ENCODE results near the gene CCDC87. TPM values are rescaled to one million over a fixed set of nuclear protein-coding genes. Genes with fewer than 3 reads are reported as not detected.

The CCDC87 gene
- total and polyA plus RNA-seq, 4 donors = 0.12 to 0.67 (median 0.22) TPM

DNA sequence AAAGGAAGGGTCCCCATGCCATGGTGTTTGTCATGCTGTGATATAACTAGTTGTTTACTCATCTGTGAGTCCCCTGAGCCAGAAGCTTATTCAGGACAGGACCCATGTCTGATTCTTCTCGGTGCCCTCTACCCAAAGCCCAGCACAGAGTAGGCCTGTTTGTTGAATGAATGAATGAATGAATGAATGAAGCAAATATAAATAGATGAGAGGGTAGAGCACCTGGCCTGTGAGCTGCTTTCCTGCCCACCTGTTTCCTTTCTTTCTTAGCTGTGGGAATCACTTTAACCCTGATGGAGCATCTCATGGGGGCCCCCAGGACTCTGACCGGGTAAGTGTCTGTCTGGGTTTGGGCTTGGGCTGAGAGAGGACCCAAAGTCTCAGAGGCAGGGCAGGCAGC is 7.4 kb upstream of the CCDC87 start:
- Histone ChIP-seq H3K9me3 (ENCODE audit: control insufficient read depth in 4 of 4, insufficient read depth in 3 of 4, low read length in 3 of 4) (peaks cover 0 to 2% (median 0%) of the 10 kb centered on the region in 4 donors), H3K27me3 (ENCODE audit: control insufficient read depth in 3 of 3, insufficient read depth in 3 of 3, low read length in 2 of 3) (no peaks in the 10 kb centered on the region), H3K27ac (ENCODE audit: low read depth in 1 of 2, low read length in 1 of 2) (no peak overlapping the region), H3K4me3 (no peak overlapping the region), H3K4me1 (ENCODE audit: control insufficient read depth in 5 of 5, insufficient read depth in 5 of 5, low read length in 5 of 5) (peaks cover 0 to 9% (median 8%) of the 10 kb centered on the region in 5 donors), H3K36me3 (ENCODE audit: control insufficient read depth in 4 of 4, insufficient read depth in 4 of 4, low read length in 4 of 4) (peaks cover 3 to 36% (median 32%) of the 10 kb centered on the region in 4 donors), H3K9ac (ENCODE audit: insufficient read depth in 1 of 2, low read length in 2 of 2) (no peak overlapping the region)
- 69 to 92% methylated on average over 2 of the region's 2 CpGs for WGBS, 2 donors
- DNase-seq (no peak), ATAC-seq (ENCODE audit: insufficient read depth, low FRiP score) (no peak)
- TF ChIP-seq, protein P1, sequence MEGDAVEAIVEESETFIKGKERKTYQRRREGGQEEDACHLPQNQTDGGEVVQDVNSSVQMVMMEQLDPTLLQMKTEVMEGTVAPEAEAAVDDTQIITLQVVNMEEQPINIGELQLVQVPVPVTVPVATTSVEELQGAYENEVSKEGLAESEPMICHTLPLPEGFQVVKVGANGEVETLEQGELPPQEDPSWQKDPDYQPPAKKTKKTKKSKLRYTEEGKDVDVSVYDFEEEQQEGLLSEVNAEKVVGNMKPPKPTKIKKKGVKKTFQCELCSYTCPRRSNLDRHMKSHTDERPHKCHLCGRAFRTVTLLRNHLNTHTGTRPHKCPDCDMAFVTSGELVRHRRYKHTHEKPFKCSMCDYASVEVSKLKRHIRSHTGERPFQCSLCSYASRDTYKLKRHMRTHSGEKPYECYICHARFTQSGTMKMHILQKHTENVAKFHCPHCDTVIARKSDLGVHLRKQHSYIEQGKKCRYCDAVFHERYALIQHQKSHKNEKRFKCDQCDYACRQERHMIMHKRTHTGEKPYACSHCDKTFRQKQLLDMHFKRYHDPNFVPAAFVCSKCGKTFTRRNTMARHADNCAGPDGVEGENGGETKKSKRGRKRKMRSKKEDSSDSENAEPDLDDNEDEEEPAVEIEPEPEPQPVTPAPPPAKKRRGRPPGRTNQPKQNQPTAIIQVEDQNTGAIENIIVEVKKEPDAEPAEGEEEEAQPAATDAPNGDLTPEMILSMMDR (IDR thresholded peaks at IDR 0.05; ENCODE audit: control extremely low read depth, extremely low read depth) = no peak

DNA sequence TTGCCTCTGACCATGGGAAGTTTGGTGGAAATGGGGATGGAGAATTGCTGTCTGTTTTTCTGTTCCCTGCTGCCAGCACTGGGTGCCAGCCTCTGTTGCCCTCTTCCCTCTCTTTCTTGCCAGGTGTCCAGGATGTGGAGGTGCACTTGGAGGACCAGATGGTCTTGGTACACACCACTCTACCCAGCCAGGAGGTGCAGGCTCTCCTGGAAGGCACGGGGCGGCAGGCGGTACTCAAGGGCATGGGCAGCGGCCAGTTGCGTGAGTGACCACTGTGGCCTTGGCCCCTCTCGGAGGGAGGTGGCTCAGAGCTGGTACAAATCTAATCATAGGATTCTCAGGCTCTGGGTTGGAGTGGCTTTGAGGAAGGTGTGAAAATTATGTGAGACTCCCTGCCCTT is 6.1 kb upstream of the CCDC87 start:
- WGBS, 2 donors = 95 to 97% methylated on average over 6 of the region's 6 CpGs
- H3K27ac ChIP-seq (ENCODE audit: low read depth in 1 of 2, low read length in 1 of 2) = no peak overlapping the region
- no peak overlapping the region for H3K4me3 ChIP-seq
- DNase-seq (no peak), ATAC-seq (ENCODE audit: insufficient read depth, low FRiP score) (no peak)
- TF ChIP-seq, protein P1 (IDR thresholded peaks at IDR 0.05; ENCODE audit: control extremely low read depth, extremely low read depth) = no peak
- peaks cover 3 to 29% (median 25%) of the 10 kb centered on the region in 4 donors for H3K36me3 ChIP-seq (ENCODE audit: control insufficient read depth in 4 of 4, insufficient read depth in 4 of 4, low read length in 4 of 4)
- no peaks in the 10 kb centered on the region for H3K27me3 ChIP-seq (ENCODE audit: control insufficient read depth in 3 of 3, insufficient read depth in 3 of 3, low read length in 2 of 3)
- no peak overlapping the region for H3K9ac ChIP-seq (ENCODE audit: insufficient read depth in 1 of 2, low read length in 2 of 2)
- peaks cover 0 to 2% (median 0%) of the 10 kb centered on the region in 4 donors for H3K9me3 ChIP-seq (ENCODE audit: control insufficient read depth in 4 of 4, insufficient read depth in 3 of 4, low read length in 3 of 4)
- H3K4me1 ChIP-seq (ENCODE audit: control insufficient read depth in 5 of 5, insufficient read depth in 5 of 5, low read length in 5 of 5) = peaks cover 0 to 17% (median 10%) of the 10 kb centered on the region in 5 donors

DNA sequence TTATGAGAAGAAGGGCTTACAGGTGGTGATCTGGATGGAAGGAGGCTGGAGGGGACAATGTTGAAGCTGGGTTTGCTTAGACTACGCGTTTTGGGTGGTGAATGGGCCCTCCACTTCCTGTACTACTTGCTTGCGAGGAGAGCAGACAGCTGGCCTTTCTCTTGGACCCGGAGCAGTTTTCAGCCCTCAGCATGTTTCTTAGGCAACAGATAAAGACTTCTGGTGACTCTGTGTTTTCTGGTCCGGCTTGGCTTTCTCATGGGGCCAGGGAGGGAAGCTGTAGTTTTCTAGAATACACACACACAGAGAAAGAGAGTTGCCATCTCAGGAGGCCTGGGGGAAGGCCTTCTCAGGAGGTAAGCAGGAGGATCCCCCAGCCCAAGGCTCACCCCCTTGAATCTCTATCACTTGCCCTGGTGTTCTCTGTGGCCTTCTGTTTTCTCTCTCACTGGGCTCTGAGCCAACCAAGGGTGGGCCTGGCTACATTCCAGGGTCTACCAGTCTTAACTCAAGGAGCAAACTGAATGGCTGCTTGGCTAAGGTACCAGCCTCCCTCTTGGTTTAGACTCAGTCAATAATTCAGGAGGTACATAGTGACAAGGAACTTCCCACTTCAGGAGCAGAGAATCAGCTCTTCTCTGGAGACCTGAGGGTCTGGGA is 2.5 kb upstream of the CCDC87 start:
- Histone ChIP-seq H3K36me3 (ENCODE audit: control insufficient read depth in 4 of 4, insufficient read depth in 4 of 4, low read length in 4 of 4) (peaks cover 3 to 17% (median 11%) of the 10 kb centered on the region in 4 donors), H3K9me3 (ENCODE audit: control insufficient read depth in 4 of 4, insufficient read depth in 3 of 4, low read length in 3 of 4) (no peaks in the 10 kb centered on the region), H3K4me3 (no peak overlapping the region), H3K27me3 (ENCODE audit: control insufficient read depth in 3 of 3, insufficient read depth in 3 of 3, low read length in 2 of 3) (no peaks in the 10 kb centered on the region), H3K9ac (ENCODE audit: insufficient read depth in 1 of 2, low read length in 2 of 2) (peak overlapping the region; percentile 57 to 94), H3K4me1 (ENCODE audit: control insufficient read depth in 5 of 5, insufficient read depth in 5 of 5, low read length in 5 of 5) (peaks cover 0 to 30% (median 15%) of the 10 kb centered on the region in 5 donors), H3K27ac (ENCODE audit: low read depth in 1 of 2, low read length in 1 of 2) (peak overlapping the region; percentile 8 to 22)
- TF ChIP-seq, protein P1 (IDR thresholded peaks at IDR 0.05; ENCODE audit: control extremely low read depth, extremely low read depth) = no peak
- DNase-seq (peak; percentile 87 to 97 (median 94)), ATAC-seq (ENCODE audit: insufficient read depth, low FRiP score) (no peak)
- WGBS, 2 donors = 44 to 64% methylated on average over 5 of the region's 5 CpGs

All from lung (tissue), 12 donors.